SJSA1 (cell line): ENCODE data around the gene JMY. TPM values are rescaled to one million over a fixed set of nuclear protein-coding genes. Genes with fewer than 3 reads are reported as not detected.
A peak's percentile ranks its signal among the peaks of the same experiment; 100 is the strongest.

Experiments used
- DNase-seq, 2 experiments: peaks; one replicate each; pipeline ENCODE4 v3.0.0-alpha.2; 2015 to 2020; ENCODE audit warnings: low spot score in 2 of 2, low read depth in 1 of 2
- H3K27ac ChIP-seq: fragments of 250-450 bp; sonication (Bioruptor Pico); 2 replicates; pipeline ENCODE4 v1.5.1; 2020; ENCODE audit warnings: mild to moderate bottlenecking, moderate library complexity
- H3K27me3 ChIP-seq: fragments of 250-450 bp; sonication (Bioruptor Pico); replicated peaks from 2 replicates; pipeline ENCODE4 v1.5.1; 2020; ENCODE audit warnings: mild to moderate bottlenecking, moderate library complexity
- H3K36me3 ChIP-seq: fragments of 250-450 bp; sonication (Bioruptor Pico); 2 replicates; pipeline ENCODE4 v1.5.1; 2020; ENCODE audit warnings: mild to moderate bottlenecking
- H3K4me1 ChIP-seq: fragments of 250-450 bp; sonication (Bioruptor Pico); replicated peaks from 2 replicates; pipeline ENCODE4 v1.6.1; 2021; ENCODE audit warnings: mild to moderate bottlenecking
- H3K4me3 ChIP-seq: fragments of 250-450 bp; sonication (Bioruptor Pico); 2 replicates; pipeline ENCODE4 v1.5.1; 2020; ENCODE audit warnings: mild to moderate bottlenecking
- H3K9me3 ChIP-seq: fragments of 250-450 bp; sonication (Bioruptor Pico); replicated peaks from 2 replicates; pipeline ENCODE4 v1.5.1; 2020; ENCODE audit warnings: mild to moderate bottlenecking
- total RNA-seq: library from RNA; depleted of rRNA; stranded (reverse); fragments of >200 nt; shearing (Covaris generic); gene quantifications from 2 replicates; pipeline ENCODE4 v1.2.3, GENCODE V29; 2014

The JMY gene
- total RNA-seq, 1 experiment from 2014 or later = 2.9 TPM

DNA sequence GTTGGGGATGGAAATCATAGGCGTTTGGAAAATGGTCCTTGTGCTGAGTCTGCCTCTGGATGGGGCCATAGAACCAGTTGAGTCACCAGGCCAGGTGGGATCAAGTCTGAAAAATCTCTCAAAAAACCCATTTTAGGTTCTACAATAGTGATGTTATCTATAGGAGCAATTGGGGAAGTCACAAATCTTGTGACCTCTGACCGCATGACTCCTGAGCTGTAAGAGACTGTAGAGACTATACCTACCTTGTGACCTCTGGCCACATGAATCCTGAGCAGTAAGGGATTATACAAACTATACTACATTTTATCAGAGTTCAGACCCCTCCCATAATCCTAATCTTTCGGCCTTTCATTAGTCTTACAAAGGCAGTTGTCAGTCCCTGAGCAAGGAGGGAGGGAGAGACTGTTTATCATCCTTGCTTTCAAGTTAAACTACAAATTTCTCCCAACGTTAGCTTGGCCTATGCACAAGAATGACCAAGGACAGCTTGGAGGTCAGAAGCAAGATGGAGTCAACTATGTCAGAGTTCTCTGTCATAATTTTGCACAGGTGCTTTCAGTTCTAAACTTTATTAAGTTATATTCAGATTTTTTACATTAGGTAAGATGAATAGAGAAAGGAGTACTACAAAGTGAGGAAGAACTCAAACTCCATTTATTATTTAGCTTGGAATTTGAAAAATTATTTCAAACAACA is 11.5 kb upstream of the JMY start:
- H3K27ac ChIP-seq = no peak overlapping the region
- H3K4me3 ChIP-seq = no peak overlapping the region
- no peak for DNase-seq
- H3K27me3 ChIP-seq = no peaks in the 10 kb centered on the region; the same call in 1 of the 2 replicates
- H3K36me3 ChIP-seq = no peaks in the 10 kb centered on the region
- no peaks in the 10 kb centered on the region for H3K9me3 ChIP-seq
- H3K4me1 ChIP-seq = no peaks in the 10 kb centered on the region

GRCh38 chr5:79225026-79225425 is 10.9 kb upstream of the JMY start:
- Histone ChIP-seq H3K9me3 (no peaks in the 10 kb centered on the region), H3K4me3 (no peak overlapping the region), H3K36me3 (no peaks in the 10 kb centered on the region), H3K4me1 (no peaks in the 10 kb centered on the region), H3K27ac (no peak overlapping the region), H3K27me3 (no peaks in the 10 kb centered on the region; the same call in 1 of the 2 replicates)
- DNase-seq = no peak

GRCh38 chr5:79225441-79225840 is 10.5 kb upstream of the JMY start:
- Histone ChIP-seq H3K36me3 (no peaks in the 10 kb centered on the region), H3K9me3 (no peaks in the 10 kb centered on the region), H3K27ac (no peak overlapping the region), H3K27me3 (no peaks in the 10 kb centered on the region; the same call in 1 of the 2 replicates), H3K4me3 (no peak overlapping the region), H3K4me1 (no peaks in the 10 kb centered on the region)
- DNase-seq = no peak

DNA sequence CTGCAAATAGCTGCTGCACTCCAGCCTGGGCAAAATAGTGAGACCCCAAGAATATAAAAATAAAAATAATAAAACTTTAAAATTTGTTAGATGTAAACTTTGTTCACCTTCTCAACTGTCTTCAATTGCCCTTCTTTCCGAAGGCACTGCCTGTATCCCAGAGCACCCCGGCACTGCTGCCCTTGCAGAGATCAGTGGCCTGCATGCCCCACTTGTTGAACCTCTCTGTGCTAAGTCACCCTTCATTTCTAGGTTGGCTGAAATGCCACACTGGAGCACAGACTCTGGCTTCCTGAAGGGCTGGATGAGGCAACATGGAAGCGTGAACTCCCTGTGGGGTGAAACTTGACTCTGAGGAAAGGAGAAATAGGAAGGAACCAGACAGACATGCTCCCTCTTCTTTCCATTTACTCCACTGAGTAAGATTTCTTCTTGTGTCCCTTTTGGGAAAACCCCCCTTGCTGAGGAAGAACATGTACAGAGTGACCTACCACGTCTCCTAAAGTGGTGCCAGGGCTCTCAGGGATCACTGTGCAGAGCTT is 8.4 kb upstream of the JMY start:
- Histone ChIP-seq H3K4me3 (no peak overlapping the region), H3K36me3 (no peaks in the 10 kb centered on the region)

DNA sequence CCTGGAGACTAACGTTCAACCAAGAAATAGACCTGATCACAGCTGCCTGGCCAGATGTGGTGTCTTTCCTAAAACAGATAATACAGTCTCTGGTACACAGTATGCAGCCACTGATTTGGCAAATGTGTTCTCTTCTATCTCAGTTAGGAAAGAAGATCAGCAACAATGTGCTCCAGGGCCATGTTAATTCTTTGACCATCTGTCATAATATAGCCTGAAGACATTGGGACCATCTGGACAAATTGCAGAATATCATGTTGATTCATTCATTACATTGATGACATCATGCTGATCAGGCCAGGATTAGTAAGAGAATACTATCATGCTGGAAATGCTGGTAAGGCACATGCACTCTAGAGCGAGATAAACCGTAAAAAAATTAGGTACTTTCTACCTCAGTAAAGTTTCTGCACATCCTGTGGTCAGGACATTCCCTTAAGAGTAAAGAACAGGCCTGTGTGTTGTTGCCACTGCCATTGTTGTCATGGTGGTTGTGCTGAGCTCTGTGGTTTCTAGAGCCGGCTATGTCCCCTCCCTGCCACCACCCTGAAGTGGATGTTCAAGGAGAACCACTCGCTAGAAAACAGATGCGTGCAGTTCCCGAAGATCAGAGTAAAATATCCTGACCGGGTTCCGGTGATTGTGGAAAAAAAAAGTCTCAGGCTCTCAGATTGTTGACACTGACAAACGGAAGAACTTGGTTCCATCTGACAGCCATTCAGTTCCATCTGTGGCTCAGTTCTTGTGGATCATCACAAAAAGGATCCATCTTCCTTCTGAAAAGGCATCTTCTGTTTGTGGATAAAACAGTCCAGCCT is 6.4 kb upstream of the JMY start:
- DNase-seq = no peak
- H3K27ac ChIP-seq = no peak overlapping the region
- H3K4me1 ChIP-seq = no peaks in the 10 kb centered on the region
- no peaks in the 10 kb centered on the region for H3K9me3 ChIP-seq
- no peaks in the 10 kb centered on the region; the same call in 1 of the 2 replicates for H3K27me3 ChIP-seq
- H3K4me3 ChIP-seq = no peak overlapping the region
- no peaks in the 10 kb centered on the region for H3K36me3 ChIP-seq

More for the DNA sequence above, 8.4 kb upstream of the JMY start:
- no peaks in the 10 kb centered on the region for H3K9me3 ChIP-seq
- DNase-seq = no peak
- no peaks in the 10 kb centered on the region; the same call in 1 of the 2 replicates for H3K27me3 ChIP-seq
- no peaks in the 10 kb centered on the region for H3K4me1 ChIP-seq
- no peak overlapping the region for H3K27ac ChIP-seq

DNA sequence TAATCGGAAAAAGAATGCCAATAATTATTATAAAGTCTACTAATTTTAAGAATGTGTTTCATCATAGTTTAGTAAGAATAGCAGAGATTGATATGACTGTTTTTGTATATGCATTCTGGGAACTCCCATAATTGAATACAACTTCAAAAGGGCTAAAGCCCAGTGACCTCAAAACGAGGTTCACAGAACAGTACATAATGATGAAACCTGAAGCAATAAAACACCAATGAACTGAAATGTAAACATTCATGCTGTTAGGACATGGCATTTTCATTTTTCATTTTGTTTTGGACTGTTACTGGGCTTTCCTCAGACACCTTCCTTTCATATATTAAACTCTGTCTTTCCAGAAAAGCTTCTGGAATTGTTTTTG is 684 bp upstream of the JMY start:
- no peaks in the 10 kb centered on the region for H3K27me3 ChIP-seq
- DNase-seq = no peak
- peaks cover 4% of the 10 kb centered on the region for H3K36me3 ChIP-seq
- no peaks in the 10 kb centered on the region for H3K9me3 ChIP-seq
- H3K4me3 ChIP-seq = peak overlapping the region; percentile 91
- no peak overlapping the region for H3K27ac ChIP-seq
- peaks cover 20% of the 10 kb centered on the region for H3K4me1 ChIP-seq

- DNase-seq = no peak
- Histone ChIP-seq H3K4me3 (peak overlapping the region; percentile 91), H3K9me3 (no peaks in the 10 kb centered on the region), H3K36me3 (peaks cover 4% of the 10 kb centered on the region), H3K27me3 (no peaks in the 10 kb centered on the region), H3K27ac (peak overlapping the region; percentile 13; the same call in 1 of the 2 replicates), H3K4me1 (peaks cover 26% of the 10 kb centered on the region)
Measured at GRCh38 chr5:79236362-79236969, 535 bp downstream of the JMY start.

DNA sequence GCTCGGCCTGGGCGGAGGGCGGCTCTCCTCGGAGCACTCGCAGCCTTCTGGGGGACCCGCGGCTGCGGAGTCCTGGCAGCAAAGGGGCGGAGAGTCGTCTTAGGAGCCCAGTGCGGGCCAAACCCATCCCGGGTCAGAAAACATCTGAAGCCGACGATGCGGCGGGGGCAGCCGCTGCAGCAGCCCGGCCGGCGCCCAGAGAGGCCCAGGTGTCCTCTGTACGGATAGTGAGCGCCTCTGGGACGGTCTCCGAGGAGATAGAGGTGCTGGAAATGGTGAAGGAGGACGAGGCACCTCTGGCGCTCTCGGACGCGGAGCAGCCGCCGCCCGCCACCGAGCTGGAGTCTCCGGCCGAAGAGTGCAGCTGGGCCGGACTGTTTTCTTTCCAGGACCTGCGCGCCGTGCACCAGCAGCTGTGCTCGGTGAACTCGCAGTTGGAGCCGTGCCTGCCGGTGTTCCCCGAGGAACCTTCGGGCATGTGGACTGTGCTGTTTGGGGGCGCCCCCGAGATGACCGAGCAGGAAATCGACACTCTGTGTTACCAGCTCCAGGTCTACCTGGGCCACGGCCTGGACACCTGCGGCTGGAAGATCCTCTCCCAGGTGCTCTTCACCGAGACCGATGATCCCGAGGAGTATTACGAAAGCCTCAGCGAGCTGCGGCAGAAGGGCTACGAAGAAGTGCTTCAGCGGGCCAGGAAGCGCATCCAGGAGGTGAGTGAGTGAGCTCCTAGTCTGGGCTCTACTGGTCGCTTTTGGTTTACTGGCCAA is 1.2 kb downstream of the JMY start:
- Histone ChIP-seq H3K9me3 (no peaks in the 10 kb centered on the region), H3K27ac (no peak overlapping the region), H3K4me3 (peak overlapping the region; percentile 91), H3K4me1 (peaks cover 33% of the 10 kb centered on the region), H3K36me3 (peaks cover 4% of the 10 kb centered on the region), H3K27me3 (no peaks in the 10 kb centered on the region)
- peak; percentile 39 to 43 for DNase-seq

- Histone ChIP-seq H3K27me3 (no peaks in the 10 kb centered on the region), H3K27ac (no peak overlapping the region)
Measured at GRCh38 chr5:79237740-79238560, 2.0 kb downstream of the JMY start.

DNA sequence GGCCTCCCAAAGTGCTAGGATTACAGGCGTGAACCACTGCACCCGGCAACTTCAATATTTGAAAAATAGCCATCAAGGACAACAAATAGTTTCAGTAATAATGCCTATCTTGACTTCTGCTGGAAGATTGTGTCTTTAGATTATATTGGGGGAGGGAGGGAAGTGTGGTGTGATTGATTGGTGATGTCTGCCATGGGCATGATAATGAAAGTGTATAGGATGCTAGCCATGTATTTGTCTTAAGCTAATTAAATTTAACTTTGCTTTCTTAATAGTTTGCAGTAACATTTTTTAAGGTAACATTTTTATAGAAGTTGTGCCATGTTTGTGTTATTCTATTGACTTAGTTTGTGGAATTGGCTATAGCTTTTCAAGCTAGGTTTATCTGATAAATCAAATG is 4.6 kb downstream of the JMY start:
- Histone ChIP-seq H3K27me3 (no peaks in the 10 kb centered on the region), H3K4me3 (no peak overlapping the region), H3K27ac (no peak overlapping the region), H3K36me3 (peaks cover 4% of the 10 kb centered on the region), H3K4me1 (peaks cover 33% of the 10 kb centered on the region), H3K9me3 (no peaks in the 10 kb centered on the region)
- DNase-seq = no peak

More at GRCh38 chr5:79237740-79238560, 2.0 kb downstream of the JMY start:
- Histone ChIP-seq H3K36me3 (peaks cover 4% of the 10 kb centered on the region), H3K4me1 (peaks cover 33% of the 10 kb centered on the region), H3K9me3 (no peaks in the 10 kb centered on the region), H3K4me3 (peak overlapping the region; percentile 91)
- peak in 1 of 2 experiments; percentile 10 for DNase-seq

GRCh38 chr5:79241535-79241979 is 5.6 kb downstream of the JMY start:
- H3K36me3 ChIP-seq = no peaks in the 10 kb centered on the region
- peak in 1 of 2 experiments; percentile 19 for DNase-seq
- H3K9me3 ChIP-seq = no peaks in the 10 kb centered on the region
- peaks cover 27% of the 10 kb centered on the region for H3K4me1 ChIP-seq
- H3K27me3 ChIP-seq = no peaks in the 10 kb centered on the region
- H3K4me3 ChIP-seq = no peak overlapping the region
- H3K27ac ChIP-seq = no peak overlapping the region

GRCh38 chr5:79242242-79243039 is 6.5 kb downstream of the JMY start:
- Histone ChIP-seq H3K27ac (no peak overlapping the region), H3K9me3 (no peaks in the 10 kb centered on the region), H3K4me1 (peaks cover 18% of the 10 kb centered on the region), H3K4me3 (no peak overlapping the region), H3K36me3 (no peaks in the 10 kb centered on the region), H3K27me3 (no peaks in the 10 kb centered on the region)
- DNase-seq = no peak
